K562 (cell line): ENCODE data around the gene GSTO2. TPM values are rescaled to one million over a fixed set of nuclear protein-coding genes. Genes with fewer than 3 reads are reported as not detected.

ENCODE experiments used
- ATAC-seq: fragments of 200-7000 bp; cut with Tn5 transposase; 3 replicates; pipeline ENCODE4 v1.9.1; 2020; ENCODE audit warnings: moderate library complexity
- BruUV-seq: library from RNA; stranded (reverse); fragments of 400-500 nt; replicated peaks from 2 replicates; lab custom pipeline; 2021; lab: Mats Ljungman, UMichigan
- CTCF ChIA-PET: fragments of 300-600 bp; formaldehyde crosslinking; extraction: SDS; loops from one replicate; lab custom pipeline; 2021; ENCODE audit warnings: low intra/inter-chr PET ratio; lab: Yijun Ruan, JAX
- POLR2A ChIA-PET: fragments of 300-600, 350-650 bp; sonication (Branson Sonifier 250); formaldehyde crosslinking; extraction: SDS; loops from one replicate; lab custom pipeline; 2021; ENCODE audit warnings: antibody characterized with exemption, inconsistent platforms; lab: Yijun Ruan, JAX
- DNase-seq, 4 experiments: peaks; one replicate each; pipeline versions ENCODE4 v3.0.0 to v3.0.0-alpha.2; 2011 to 2018; ENCODE audit warnings: low spot score in 3 of 4, mixed read lengths in 3 of 4; ENCODE audit errors: extremely low read depth in 1 of 4
- FAIRE-seq: peaks from 2 replicates; lab custom pipeline; 2011; peaks lifted over from hg19 to GRCh38; lab: Jason Lieb, UNC
- H2AFZ ChIP-seq: 2 replicates; pipeline ENCODE4 v1.6.0; 2011; ENCODE audit warnings: low read depth, low read length, control low read depth, inconsistent platforms
- H3K27ac ChIP-seq: fragments of 200-600 bp; 3 replicates; pipeline ENCODE4 v1.8.0; 2011; ENCODE audit warnings: low read depth, mild to moderate bottlenecking, control low read depth, inconsistent platforms, low read length, moderate library complexity, mixed read lengths; ENCODE audit errors: extremely low read depth
- H3K27me3 ChIP-seq, 2 experiments: fragments of 300-600 bp in 1 of 2; 2 replicates in 1 of 2; 3 replicates in 1 of 2; pipeline versions ENCODE4 v1.6.0 to v1.8.0; 2011; ENCODE audit warnings: inconsistent platforms in 2 of 2, low read length in 2 of 2, mild to moderate bottlenecking in 1 of 2, mixed read lengths in 1 of 2, moderate library complexity in 1 of 2; ENCODE audit not compliant: control insufficient read depth in 2 of 2, insufficient read depth in 2 of 2
- H3K36me3 ChIP-seq: fragments of 300-600 bp; 3 replicates; pipeline ENCODE4 v1.8.0; 2011; ENCODE audit warnings: mild to moderate bottlenecking, low read length, inconsistent platforms; ENCODE audit not compliant: control insufficient read depth, insufficient read depth
- H3K4me1 ChIP-seq, 2 experiments: fragments of 200-600 bp in 1 of 2; replicated peaks in 1 of 2; 2 replicates in 1 of 2; 3 replicates in 1 of 2; pipeline versions ENCODE4 v1.5.1 to v1.8.0; 2011; ENCODE audit warnings: inconsistent platforms in 2 of 2, low read length in 2 of 2, mild to moderate bottlenecking in 1 of 2, mixed read lengths in 1 of 2, moderate library complexity in 1 of 2; ENCODE audit not compliant: control insufficient read depth in 2 of 2, insufficient read depth in 2 of 2
- H3K4me2 ChIP-seq: 2 replicates; pipeline ENCODE4 v1.6.1; 2011; ENCODE audit warnings: low read length, control low read depth, inconsistent platforms, mixed read lengths; ENCODE audit not compliant: insufficient read depth
- H3K4me3 ChIP-seq: fragments of 200-600 bp; sonication (generic), shearing (Covaris generic); 2 replicates; pipeline ENCODE4 v1.5.1; 2016; ENCODE audit warnings: control low read depth, inconsistent platforms
- H3K79me2 ChIP-seq: fragments of 200-600 bp; 3 replicates; pipeline ENCODE4 v1.8.0; 2011; ENCODE audit warnings: low read length, inconsistent platforms; ENCODE audit not compliant: control insufficient read depth, insufficient read depth
- H3K9ac ChIP-seq, 2 experiments: 2 replicates each; pipeline versions ENCODE4 v1.6.0 to v1.6.1; 2011; ENCODE audit warnings: low read depth in 2 of 2, low read length in 2 of 2, control low read depth in 1 of 2, inconsistent platforms in 1 of 2, mild to moderate bottlenecking in 1 of 2, mixed read lengths in 1 of 2; ENCODE audit not compliant: insufficient read depth in 1 of 2
- H3K9me1 ChIP-seq: one replicate; pipeline ENCODE4 v1.6.0; 2011; ENCODE audit warnings: inconsistent platforms, mild to moderate bottlenecking, low read length, moderate library complexity; ENCODE audit not compliant: control insufficient read depth, insufficient read depth
- H3K9me3 ChIP-seq: replicated peaks from 2 replicates; pipeline ENCODE4 v1.5.1; 2011; ENCODE audit warnings: low read depth, low read length, inconsistent platforms; ENCODE audit not compliant: control insufficient read depth, insufficient read depth
- H4K20me1 ChIP-seq: replicated peaks from 2 replicates; pipeline ENCODE4 v1.6.1; 2011; ENCODE audit warnings: low read length, inconsistent platforms, mixed read lengths; ENCODE audit not compliant: control insufficient read depth, insufficient read depth
- RBFOX2 ChIP-seq: fragments of 200-400 bp; formaldehyde crosslinking; IDR thresholded peaks from 2 replicates; pipeline ENCODE4 v1.6.1; 2017; ENCODE audit warnings: low read depth, mild to moderate bottlenecking, low read length, moderate library complexity
- ZNF347 ChIP-seq: fragments of 450-650 bp; formaldehyde crosslinking; IDR thresholded peaks from 2 replicates; pipeline ENCODE4 v1.4.0; 2020; ENCODE audit warnings: low read depth, mild to moderate bottlenecking, moderate library complexity
- WGBS: fragments of 100-300 bp; shearing (Covaris generic); methylation state at CpG from one replicate; pipeline ENCODE4 v1.1.6; 2016; ENCODE audit warnings: low coverage, mixed read lengths; ENCODE audit not compliant: insufficient coverage; ENCODE audit errors: missing lambda C conversion rate; 5-methylcytosine and 5-hydroxymethylcytosine counted together
- in situ Hi-C: fragments of 300-500 bp; cut with MboI; formaldehyde crosslinking; loops from 4 replicates; pipeline ENCODE4 v1.15.0; 2018; ENCODE audit warnings: inconsistent platforms, mixed read lengths
- intact Hi-C: fragments of 100-400 bp; cut with micrococcal nuclease; formaldehyde crosslinking; loops from 2 replicates; pipeline ENCODE4 v1.14.2; 2022
- polyA plus RNA-seq, 8 experiments: library from polyadenylated mRNA; depleted of rRNA in 4 of 8; stranded (reverse) in 5 of 8; unstranded in 3 of 8; fragments of >200 nt; fragmentation: Nextera tagmentation in 2 of 8; fragmentation: Illumina TruSeq in 1 of 8; extraction: Ambion mirVana in 2 of 8; extraction: Trizol in 1 of 8; gene quantifications; 2 replicates each; pipeline versions ENCODE4 v1.2.1 to v1.2.3, GENCODE V29; 2011 to 2014; ENCODE audit warnings: inconsistent platforms in 1 of 8, missing spikeins in 1 of 8
- total RNA-seq, 7 experiments: library from RNA; depleted of rRNA in 6 of 7; stranded (reverse); fragments of >200 nt in 6 of 7; fragmentation: Illumina TruSeq in 2 of 7; extraction: Trizol in 2 of 7; gene quantifications; 2 replicates each; pipeline versions ENCODE4 v1.2.1 to v1.2.3, GENCODE V29; 2011 to 2021; ENCODE audit warnings: low replicate concordance in 1 of 7

GSTO2 gene
- total and polyA plus RNA-seq, 9 of the 15 experiments (the other 6 are each of a cell fraction or from before 2014, with no cell fraction given), result 0.18 to 1.8 (median 0.90) TPM

GRCh38 chr10:104325436-104326435 lies 56.8 kb downstream of the GSTO2 start:
- Histone ChIP-seq H3K4me3 (no peak overlapping the region), H3K9ac (peak overlapping the region in 1 of 2 experiments; percentile 26; a peak in 1 of 4 replicates), H3K36me3 (peaks cover 71% of the 10 kb centered on the region; the same call in 2 of the 3 replicates), H3K27ac (no peak overlapping the region), H3K4me1 (peaks cover 29 to 37% of the 10 kb centered on the region in 2 experiments), H3K9me1 (peaks cover 24% of the 10 kb centered on the region), H3K4me2 (no peak overlapping the region), H2AFZ (no peak overlapping the region), H3K79me2 (peaks cover 100% of the 10 kb centered on the region), H4K20me1 (peaks cover 81% of the 10 kb centered on the region), H3K9me3 (no peaks in the 10 kb centered on the region), H3K27me3 (no peaks in the 10 kb centered on the region)
- POLR2A ChIA-PET, result interaction anchor here (0.7 to 1.0 kb wide), 2 partner anchors 8 to 22 kb away, joined by 3 to 4 read pairs; no protein-coding TSS in a partner anchor
- intact Hi-C loops (no loop called here), in situ Hi-C loops (no loop called here)
- TF ChIP-seq ZNF347 (CRISPR knock-in tag), result no peak
- TF ChIP-seq RBFOX2, result peak; percentile 27; the same call in 1 of the 2 replicates
- FAIRE-seq (no peak), ATAC-seq (no peak), DNase-seq (no peak)
- CTCF ChIA-PET, result no interaction called here
- BruUV-seq, result no TSS peak
- 88% methylated on average over 10 of the region's 28 CpGs for WGBS
